Measurements from ENCODE around the gene KCNQ1.

The KCNQ1 gene

GRCh38 chr11:2783536-2784082 is 338.8 kb downstream of the KCNQ1 start:
- no peak for TF ChIP-seq ZNF8 (CRISPR knock-in tag; IDR thresholded peaks at IDR 0.05)
- no peak for ATAC-seq

GRCh38 chr11:2787816-2788167 is 343.0 kb downstream of the KCNQ1 start:
- ATAC-seq, result no peak
- TF ChIP-seq CSDC2 (CRISPR knock-in tag; IDR thresholded peaks at IDR 0.05) (no peak), TOX (CRISPR knock-in tag; IDR thresholded peaks at IDR 0.05; ENCODE audit: borderline replicate concordance) (no peak), ZNF565 (CRISPR knock-in tag; conservative IDR thresholded peaks at IDR 0.05; ENCODE audit: low read depth) (no peak), CSRNP3 (CRISPR knock-in tag; IDR thresholded peaks at IDR 0.05) (no peak), PPARA (CRISPR knock-in tag; IDR thresholded peaks at IDR 0.05; ENCODE audit: borderline replicate concordance) (no peak)

- TF ChIP-seq POU6F1 (CRISPR knock-in tag; IDR thresholded peaks at IDR 0.05; ENCODE audit: borderline replicate concordance, low read depth), result no peak
- ATAC-seq, result no peak
Measured at GRCh38 chr11:2788168-2789071, 343.6 kb downstream of the KCNQ1 start.

DNA sequence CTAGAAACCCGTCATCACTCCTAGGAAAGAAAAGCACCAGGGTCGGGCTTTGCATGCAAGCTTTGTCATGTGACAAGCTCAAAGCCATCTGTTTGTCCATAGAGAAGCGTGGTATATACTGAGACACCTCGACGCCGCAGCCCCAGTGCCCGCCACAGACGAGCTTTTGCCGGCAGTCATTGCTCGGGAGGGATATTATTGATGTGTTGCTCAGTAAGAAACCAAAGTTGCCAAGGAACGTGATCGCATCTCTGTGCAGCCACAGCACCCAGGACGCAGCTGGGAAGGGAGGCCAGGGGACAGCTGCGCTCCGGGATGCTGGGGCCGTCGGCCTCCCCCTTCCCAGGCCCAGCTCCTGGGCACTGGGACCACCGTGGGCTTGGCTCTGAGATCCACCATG is 344.5 kb downstream of the KCNQ1 start:
- TF ChIP-seq, protein P1, sequence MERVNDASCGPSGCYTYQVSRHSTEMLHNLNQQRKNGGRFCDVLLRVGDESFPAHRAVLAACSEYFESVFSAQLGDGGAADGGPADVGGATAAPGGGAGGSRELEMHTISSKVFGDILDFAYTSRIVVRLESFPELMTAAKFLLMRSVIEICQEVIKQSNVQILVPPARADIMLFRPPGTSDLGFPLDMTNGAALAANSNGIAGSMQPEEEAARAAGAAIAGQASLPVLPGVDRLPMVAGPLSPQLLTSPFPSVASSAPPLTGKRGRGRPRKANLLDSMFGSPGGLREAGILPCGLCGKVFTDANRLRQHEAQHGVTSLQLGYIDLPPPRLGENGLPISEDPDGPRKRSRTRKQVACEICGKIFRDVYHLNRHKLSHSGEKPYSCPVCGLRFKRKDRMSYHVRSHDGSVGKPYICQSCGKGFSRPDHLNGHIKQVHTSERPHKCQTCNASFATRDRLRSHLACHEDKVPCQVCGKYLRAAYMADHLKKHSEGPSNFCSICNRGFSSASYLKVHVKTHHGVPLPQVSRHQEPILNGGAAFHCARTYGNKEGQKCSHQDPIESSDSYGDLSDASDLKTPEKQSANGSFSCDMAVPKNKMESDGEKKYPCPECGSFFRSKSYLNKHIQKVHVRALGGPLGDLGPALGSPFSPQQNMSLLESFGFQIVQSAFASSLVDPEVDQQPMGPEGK (CRISPR knock-in tag; IDR thresholded peaks at IDR 0.05; ENCODE audit: borderline replicate concordance), result no peak
- TF ChIP-seq BACH2 (CRISPR knock-in tag; IDR thresholded peaks at IDR 0.05; ENCODE audit: borderline replicate concordance) (no peak), RARB (CRISPR knock-in tag; IDR thresholded peaks at IDR 0.05) (no peak), OSR1 (CRISPR knock-in tag; IDR thresholded peaks at IDR 0.05) (no peak), ZFP30 (CRISPR knock-in tag; IDR thresholded peaks at IDR 0.05) (no peak), ISL1 (CRISPR knock-in tag; IDR thresholded peaks at IDR 0.05) (no peak), CSDC2 (CRISPR knock-in tag; IDR thresholded peaks at IDR 0.05) (no peak), ZFP3 (CRISPR knock-in tag; IDR thresholded peaks at IDR 0.05) (no peak), CSRNP3 (CRISPR knock-in tag; IDR thresholded peaks at IDR 0.05) (no peak), ARNTL (CRISPR knock-in tag; IDR thresholded peaks at IDR 0.05; ENCODE audit: borderline replicate concordance, low read depth) (no peak)
- TF ChIP-seq, protein P2, sequence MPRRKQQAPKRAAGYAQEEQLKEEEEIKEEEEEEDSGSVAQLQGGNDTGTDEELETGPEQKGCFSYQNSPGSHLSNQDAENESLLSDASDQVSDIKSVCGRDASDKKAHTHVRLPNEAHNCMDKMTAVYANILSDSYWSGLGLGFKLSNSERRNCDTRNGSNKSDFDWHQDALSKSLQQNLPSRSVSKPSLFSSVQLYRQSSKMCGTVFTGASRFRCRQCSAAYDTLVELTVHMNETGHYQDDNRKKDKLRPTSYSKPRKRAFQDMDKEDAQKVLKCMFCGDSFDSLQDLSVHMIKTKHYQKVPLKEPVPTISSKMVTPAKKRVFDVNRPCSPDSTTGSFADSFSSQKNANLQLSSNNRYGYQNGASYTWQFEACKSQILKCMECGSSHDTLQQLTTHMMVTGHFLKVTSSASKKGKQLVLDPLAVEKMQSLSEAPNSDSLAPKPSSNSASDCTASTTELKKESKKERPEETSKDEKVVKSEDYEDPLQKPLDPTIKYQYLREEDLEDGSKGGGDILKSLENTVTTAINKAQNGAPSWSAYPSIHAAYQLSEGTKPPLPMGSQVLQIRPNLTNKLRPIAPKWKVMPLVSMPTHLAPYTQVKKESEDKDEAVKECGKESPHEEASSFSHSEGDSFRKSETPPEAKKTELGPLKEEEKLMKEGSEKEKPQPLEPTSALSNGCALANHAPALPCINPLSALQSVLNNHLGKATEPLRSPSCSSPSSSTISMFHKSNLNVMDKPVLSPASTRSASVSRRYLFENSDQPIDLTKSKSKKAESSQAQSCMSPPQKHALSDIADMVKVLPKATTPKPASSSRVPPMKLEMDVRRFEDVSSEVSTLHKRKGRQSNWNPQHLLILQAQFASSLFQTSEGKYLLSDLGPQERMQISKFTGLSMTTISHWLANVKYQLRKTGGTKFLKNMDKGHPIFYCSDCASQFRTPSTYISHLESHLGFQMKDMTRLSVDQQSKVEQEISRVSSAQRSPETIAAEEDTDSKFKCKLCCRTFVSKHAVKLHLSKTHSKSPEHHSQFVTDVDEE (CRISPR knock-in tag; IDR thresholded peaks at IDR 0.05), result no peak
- TF ChIP-seq, protein P3, sequence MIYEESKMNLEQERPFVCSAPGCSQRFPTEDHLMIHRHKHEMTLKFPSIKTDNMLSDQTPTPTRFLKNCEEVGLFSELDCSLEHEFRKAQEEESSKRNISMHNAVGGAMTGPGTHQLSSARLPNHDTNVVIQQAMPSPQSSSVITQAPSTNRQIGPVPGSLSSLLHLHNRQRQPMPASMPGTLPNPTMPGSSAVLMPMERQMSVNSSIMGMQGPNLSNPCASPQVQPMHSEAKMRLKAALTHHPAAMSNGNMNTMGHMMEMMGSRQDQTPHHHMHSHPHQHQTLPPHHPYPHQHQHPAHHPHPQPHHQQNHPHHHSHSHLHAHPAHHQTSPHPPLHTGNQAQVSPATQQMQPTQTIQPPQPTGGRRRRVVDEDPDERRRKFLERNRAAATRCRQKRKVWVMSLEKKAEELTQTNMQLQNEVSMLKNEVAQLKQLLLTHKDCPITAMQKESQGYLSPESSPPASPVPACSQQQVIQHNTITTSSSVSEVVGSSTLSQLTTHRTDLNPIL (CRISPR knock-in tag; IDR thresholded peaks at IDR 0.05; ENCODE audit: low read depth), result no peak
- ATAC-seq, result no peak

Measured in SK-N-SH treated with all-trans-retinoic acid at 6 μM for 48 hours (cell line).